GM19438 (cell line): ENCODE results near the gene RENBP.

Experiments used
- ATAC-seq: cut with Tn5 transposase; IDR thresholded peaks from one replicate; pipeline ENCODE4 v1.9.1; 2021; ENCODE audit warnings: low read depth; ENCODE audit not compliant: unreplicated experiment

The RENBP gene

DNA sequence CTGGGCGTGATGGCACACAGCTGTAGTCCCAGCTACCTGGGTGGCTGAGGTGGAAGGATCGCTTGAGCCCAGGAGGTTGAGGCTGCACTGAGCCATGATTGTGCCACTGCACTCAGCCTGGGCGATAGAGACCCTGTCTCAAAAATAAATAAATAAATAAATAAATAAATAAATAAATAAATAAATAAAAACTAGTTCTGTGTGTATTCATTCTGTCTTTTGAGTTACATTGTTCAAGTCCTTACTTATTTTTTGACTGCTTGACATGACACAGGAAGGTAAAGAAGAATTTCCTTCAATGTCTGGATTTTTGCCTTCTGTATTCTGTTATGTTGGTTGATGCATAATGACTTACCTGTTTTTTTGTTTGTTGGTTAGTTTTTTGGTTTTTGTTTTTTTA is 7.4 kb downstream of the RENBP start:
- ATAC-seq, result no peak

DNA sequence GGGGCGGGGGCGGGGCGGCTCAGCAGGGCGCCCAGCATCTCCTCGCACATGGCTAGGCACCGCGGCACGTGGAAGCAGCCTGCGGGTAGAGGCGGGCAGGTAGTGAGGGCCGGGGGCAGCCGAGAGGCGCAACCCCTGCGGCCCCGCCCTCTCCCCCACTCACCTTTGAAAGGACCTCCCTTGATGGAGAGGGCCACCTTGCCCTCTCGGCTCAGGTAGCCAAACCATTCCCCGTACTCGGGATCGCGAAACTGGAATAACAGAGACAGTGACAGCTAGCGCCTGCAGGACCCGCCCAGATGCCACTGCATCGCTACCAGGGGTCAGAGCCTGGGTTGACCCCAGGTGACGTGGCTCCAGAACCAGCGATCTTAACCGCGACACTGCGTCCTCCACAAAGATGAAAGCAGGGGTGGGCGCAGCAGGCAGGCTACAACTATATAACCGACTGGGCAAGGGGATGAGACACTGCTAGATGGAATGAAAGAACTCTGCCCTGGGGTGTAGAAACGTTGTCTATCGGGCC is 9.1 kb downstream of the RENBP start:
- peak; percentile 13 for ATAC-seq

GRCh38 chrX:153934762-153935325 is 9.6 kb downstream of the RENBP start, which contains the start of gene NAA10:
Gene NAA10 (minus strand): TSS chrX:153935037. CDS start chrX:153934904, 133 bp downstream.
- ATAC-seq, result peak; percentile 90

DNA sequence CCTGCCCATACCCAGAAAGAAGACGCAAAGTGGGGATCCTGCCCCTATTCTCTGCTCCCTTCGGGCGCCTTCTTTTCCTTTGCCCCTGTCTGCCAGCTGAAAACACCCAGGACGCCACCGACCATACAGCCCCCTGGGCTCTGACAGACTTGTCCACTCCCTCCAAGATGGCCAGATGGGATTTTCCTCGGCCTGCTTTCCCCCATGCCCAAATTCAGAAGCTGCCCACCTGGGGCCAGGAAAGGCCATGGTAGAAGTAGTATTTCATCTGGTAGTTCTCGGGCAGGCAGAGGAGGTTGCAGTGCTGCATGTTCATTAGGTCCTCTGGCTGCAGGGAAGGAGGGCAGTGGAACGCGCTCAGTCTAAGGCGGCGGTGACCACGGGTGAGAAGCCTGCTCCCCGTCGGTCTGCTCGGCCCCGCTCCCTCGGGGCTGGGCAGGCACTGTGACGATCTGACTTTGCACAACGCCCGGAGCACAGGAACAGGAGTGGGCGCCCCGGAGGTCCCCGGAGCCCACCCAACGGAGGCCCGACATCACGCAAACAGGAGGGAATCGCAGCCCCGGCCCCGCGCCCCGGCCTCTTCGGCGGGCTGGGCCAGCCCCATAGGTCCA is 10.2 kb downstream of the RENBP start:
- ATAC-seq, result peak; percentile 4

GRCh38 chrX:153933748-153934147 is 10.7 kb downstream of the RENBP start:
- ATAC-seq, result no peak

GRCh38 chrX:153932220-153932915 is 12.1 kb downstream of the RENBP start:
- ATAC-seq, result no peak

- ATAC-seq, result no peak
Observed at GRCh38 chrX:153931748-153932147, 12.7 kb downstream of the RENBP start.

DNA sequence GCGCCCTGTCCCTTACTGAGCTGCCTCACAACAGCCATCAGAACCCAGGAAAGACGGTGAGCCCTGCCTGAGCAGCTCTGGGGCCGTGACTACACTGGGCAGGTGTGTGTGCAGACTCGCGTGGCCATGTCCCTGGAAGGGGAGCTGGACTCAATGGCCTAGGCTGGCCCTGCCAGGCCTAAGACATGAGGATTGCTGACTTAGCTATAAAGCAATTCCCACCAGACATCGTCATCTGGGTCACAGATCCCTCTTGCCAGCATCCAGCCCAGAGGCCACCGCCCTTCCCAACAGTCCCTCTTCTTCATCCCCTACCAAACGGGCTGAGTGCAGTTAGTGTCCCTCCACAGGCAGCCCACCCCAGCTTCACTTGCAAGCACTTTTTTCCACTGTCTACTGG is 13.3 kb downstream of the RENBP start:
- no peak for ATAC-seq

DNA sequence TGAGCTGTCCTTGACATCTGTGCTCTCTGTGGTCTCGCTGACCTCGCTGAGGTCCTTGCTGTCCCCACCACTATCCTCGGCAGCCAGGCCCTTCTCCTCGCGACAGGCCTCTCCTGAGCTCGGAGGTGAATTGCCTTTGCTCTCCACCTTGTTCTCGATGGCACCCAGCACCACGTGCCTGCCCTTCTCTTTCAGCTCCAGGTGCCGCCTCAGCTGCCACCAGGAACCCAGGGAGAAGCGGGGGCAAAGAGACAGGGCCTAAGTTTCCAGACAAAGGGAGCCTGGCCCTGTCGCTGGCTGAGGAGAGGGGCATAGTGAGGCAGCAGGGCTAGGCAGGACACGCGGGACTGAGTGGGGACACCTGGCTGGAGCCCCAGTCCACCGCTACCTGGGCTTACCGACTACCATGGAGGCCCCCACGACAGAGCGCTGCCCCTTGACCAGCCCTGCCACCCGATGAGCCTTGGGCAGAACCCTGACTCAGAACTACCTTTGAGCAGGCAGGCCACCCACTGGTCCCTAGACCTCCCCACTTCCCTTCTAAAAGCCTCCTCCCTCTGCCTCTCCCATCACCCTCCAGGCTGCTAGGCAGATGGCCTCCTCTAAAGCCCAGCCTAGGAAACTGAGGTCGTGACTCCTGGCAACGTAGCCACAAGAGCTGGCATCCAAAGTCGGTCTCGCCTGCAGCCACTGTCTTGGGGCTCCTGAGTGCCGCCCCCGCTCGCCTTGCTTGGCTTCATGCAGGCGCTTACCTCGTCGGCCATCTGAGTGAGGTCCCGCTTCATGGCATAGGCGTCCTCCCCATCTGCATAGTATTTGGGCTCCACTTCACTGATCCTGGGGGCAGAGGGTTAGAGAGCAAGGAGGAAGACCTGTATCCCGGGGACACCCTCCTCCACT is 14.2 kb downstream of the RENBP start:
- ATAC-seq, result no peak

DNA sequence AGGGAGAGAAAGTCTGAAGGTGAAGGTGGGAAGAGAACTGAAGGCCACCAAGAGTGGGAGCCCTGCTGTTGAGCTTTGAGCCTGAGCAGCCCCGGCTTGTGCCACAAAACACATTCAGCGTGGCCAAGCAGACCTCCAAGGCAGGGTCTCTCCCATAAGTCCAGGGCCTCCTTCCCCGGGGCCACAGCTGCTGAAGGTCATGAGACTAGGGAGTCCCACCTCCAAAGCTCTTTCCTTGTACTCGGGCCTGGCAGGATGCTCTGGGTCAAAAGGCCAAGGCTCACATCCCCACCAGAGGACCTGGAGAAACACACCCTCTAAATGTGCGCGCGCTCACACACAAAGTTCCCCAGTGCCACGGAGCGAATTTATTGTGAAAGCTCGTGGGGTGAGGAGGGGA is 14.9 kb downstream of the RENBP start:
- ATAC-seq, result no peak

GRCh38 chrX:153928846-153929245 is 15.6 kb downstream of the RENBP start:
- no peak for ATAC-seq

- peak; percentile 55 for ATAC-seq
Observed at GRCh38 chrX:153927922-153928760, 16.3 kb downstream of the RENBP start.

DNA sequence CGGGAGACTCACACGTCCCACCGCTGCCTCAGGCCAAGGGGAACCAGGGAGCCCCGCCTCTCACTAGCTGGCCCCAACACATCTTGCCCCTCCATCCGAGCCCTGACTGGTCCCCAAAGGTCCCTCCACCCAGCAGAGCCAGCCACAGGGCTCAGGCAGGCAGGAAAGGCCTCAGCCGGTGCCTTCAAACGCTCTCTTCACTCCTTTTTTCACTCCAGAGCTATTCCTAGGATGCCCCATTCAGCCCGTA is 16.8 kb downstream of the RENBP start:
- ATAC-seq, result no peak

GRCh38 chrX:153926858-153927671 is 17.4 kb downstream of the RENBP start:
- peak; percentile 44 for ATAC-seq

- ATAC-seq, result peak; percentile 0
Observed at GRCh38 chrX:153926552-153926857, 17.9 kb downstream of the RENBP start.

GRCh38 chrX:153925739-153926551 is 18.5 kb downstream of the RENBP start, which contains the start of gene ARHGAP4:
Gene ARHGAP4 (minus strand): TSS chrX:153926264. CDS start chrX:153926202, 62 bp downstream.
- no peak for ATAC-seq

- ATAC-seq, result no peak
Observed at GRCh38 chrX:153925387-153925738, 19.1 kb downstream of the RENBP start.

GRCh38 chrX:153924149-153924861 is 20.1 kb downstream of the RENBP start:
- ATAC-seq, result no peak
